GM18519 (cell line): Measurements from ENCODE around the gene GRXCR2.
"Not testable (repeated sequence)": the region's sequence is repeated elsewhere in the genome, so short reads cannot be mapped to it uniquely, and the experiment has no call there.

Source experiments
- ATAC-seq: cut with Tn5 transposase; IDR thresholded peaks from one replicate; pipeline ENCODE4 v1.9.1; 2021; ENCODE audit warnings: mild to moderate bottlenecking, moderate library complexity; ENCODE audit not compliant: unreplicated experiment, low FRiP score

Gene GRXCR2

GRCh38 chr5:145840458-145841132 is 32.2 kb downstream of the GRXCR2 start:
- no peak for ATAC-seq

- ATAC-seq, result no peak
These were observed 34.5 kb downstream of the GRXCR2 start for GRCh38 chr5:145838276-145838675.

DNA sequence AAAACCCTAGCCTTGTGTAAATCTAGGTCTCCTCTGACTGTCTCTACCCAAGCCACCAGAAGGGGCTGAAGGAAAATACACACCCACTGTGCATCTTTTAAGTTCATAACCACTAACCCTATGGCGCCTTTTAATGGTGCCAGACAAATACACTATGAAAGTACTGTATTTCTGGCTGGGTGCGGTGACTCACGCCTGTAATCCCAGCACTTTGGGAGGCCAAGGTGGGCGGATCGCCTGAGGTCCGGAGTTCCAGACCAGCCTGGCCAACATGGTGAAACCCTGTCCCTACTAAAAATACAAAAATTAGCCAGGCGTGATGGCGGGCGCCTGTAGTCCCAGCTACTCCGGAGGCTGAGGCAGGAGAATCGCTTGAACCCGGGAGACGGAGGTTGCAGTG is 36.6 kb downstream of the GRXCR2 start:
- ATAC-seq, result not testable (repeated sequence)

GRCh38 chr5:145835848-145836239 is 37.0 kb downstream of the GRXCR2 start:
- ATAC-seq, result peak; percentile 11

- ATAC-seq, result peak; percentile 65
These were observed 37.6 kb downstream of the GRXCR2 start, which contains the start of gene PRELID2 for GRCh38 chr5:145834917-145835847. PRELID2 (minus strand) TSS chr5:145835342; CDS start chr5:145835251, 91 bp downstream.

- no peak for ATAC-seq
These were observed 38.3 kb downstream of the GRXCR2 start for GRCh38 chr5:145834554-145834916.

GRCh38 chr5:145833631-145834200 is 39.1 kb downstream of the GRXCR2 start:
- no peak for ATAC-seq

DNA sequence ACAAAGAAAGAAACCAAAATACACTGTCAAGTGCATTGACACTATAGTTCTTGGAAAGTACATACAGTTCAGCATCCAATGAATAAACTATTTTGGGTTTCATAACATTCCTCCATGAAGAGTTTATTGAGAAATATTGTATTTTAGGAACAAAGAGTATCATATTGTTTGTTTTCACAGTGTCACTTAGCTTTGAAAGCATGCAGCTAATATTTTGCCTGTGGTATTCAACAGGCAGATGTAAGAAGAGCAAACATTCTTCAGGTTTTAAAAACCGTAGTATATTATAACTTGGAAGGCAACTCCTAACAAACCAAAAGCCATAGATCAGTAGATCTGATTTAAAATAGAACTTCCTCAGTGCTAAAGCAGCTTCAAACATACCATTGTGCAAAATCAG is 42.2 kb downstream of the GRXCR2 start:
- no peak for ATAC-seq

DNA sequence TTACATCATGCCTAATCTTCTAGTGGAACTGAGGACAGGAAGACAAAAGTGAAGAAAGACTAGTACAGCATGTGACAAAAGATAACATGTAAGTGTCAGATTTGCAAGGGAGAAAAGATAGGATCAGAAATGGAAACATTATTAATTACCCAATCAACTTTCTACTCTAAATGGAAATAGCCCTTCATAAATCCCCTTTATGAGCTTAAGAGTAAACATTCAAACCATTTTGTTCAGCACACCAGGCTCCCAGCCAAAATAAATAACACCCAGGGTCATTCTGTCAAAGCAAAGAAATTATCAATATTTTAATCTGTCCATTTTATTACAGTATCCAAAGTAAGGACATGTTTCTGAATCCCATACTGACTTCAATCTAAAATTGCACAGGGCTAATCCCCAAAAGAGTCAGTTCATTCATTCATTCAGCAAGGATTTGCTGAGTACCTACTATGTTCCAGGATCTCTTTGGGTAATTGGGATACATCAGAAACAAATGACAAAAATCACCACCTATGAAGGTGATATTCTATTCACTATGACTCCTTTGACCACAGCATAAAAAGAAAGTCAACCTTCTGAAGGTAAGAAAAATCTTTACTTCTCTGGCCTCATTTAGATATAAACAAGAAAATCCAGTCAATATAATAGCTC is 43.0 kb downstream of the GRXCR2 start:
- no peak for ATAC-seq

- no peak for ATAC-seq
These were observed 45.7 kb downstream of the GRXCR2 start for GRCh38 chr5:145826895-145827674.

- ATAC-seq, result peak; percentile 73
These were observed 47.0 kb downstream of the GRXCR2 start for GRCh38 chr5:145825751-145826180.

GRCh38 chr5:145824040-145824439 is 48.8 kb downstream of the GRXCR2 start:
- ATAC-seq, result no peak

DNA sequence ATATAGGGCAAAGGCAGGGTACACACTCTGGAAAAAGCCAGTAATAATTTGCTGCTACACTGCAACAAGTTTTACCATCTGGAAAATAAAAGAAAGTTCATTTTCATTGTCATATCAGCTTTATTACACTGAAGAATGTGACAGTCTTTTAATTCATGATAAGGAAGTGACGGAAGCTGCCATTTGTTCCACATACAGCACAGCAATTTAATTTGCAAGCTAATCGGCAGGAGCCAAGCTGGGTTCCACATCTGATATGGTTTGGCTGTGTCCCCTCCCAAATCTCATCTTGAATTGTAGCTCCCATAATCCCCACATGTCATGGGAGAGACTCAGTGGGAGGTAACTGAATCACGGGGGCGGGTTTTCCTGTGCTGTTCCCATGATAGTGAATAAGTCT is 54.2 kb downstream of the GRXCR2 start:
- no peak for ATAC-seq

DNA sequence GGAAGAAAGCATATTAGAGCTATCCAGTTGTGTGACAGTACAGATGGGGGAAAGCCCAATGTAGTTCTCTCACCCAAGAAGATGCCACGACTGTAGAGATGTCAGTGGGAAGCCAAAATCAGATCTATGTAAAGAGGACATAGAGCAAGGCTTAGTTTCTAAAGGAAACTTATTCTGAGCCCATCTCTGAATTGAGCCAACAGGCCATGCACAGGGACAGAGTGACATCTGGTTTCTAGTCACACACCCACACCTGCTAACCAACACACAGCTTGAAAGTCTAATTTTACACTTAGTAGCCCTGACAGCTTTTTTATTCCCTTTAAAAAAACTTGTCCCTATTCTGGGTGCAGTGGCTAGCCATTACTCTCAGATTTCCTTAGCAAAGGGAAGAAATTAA is 59.9 kb downstream of the GRXCR2 start:
- no peak for ATAC-seq

GRCh38 chr5:145811834-145812625 is 60.8 kb downstream of the GRXCR2 start:
- ATAC-seq, result no peak
